Measurements from ENCODE around the gene ARHGEF1.

ARHGEF1 gene

GRCh38 chr19:41844601-41845000 is 38.4 kb upstream of the ARHGEF1 start, which contains the start of gene LYPD4:
LYPD4 (minus strand) TSS chr19:41844683; CDS start chr19:41839285, 5,398 bp downstream.
- no peak for DNase-seq (ENCODE audit: low read depth)
- TF ChIP-seq POLR2A (IDR thresholded peaks at IDR 0.05; ENCODE audit: extremely low read depth, insufficient read length) (no peak), MYC (IDR thresholded peaks at IDR 0.05; ENCODE audit: low read depth, low read length) (no peak)
- TF ChIP-seq, protein P1, sequence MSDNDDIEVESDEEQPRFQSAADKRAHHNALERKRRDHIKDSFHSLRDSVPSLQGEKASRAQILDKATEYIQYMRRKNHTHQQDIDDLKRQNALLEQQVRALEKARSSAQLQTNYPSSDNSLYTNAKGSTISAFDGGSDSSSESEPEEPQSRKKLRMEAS (IDR thresholded peaks at IDR 0.05; ENCODE audit: low read depth, low read length) = no peak
- TF ChIP-seq, protein P2, sequence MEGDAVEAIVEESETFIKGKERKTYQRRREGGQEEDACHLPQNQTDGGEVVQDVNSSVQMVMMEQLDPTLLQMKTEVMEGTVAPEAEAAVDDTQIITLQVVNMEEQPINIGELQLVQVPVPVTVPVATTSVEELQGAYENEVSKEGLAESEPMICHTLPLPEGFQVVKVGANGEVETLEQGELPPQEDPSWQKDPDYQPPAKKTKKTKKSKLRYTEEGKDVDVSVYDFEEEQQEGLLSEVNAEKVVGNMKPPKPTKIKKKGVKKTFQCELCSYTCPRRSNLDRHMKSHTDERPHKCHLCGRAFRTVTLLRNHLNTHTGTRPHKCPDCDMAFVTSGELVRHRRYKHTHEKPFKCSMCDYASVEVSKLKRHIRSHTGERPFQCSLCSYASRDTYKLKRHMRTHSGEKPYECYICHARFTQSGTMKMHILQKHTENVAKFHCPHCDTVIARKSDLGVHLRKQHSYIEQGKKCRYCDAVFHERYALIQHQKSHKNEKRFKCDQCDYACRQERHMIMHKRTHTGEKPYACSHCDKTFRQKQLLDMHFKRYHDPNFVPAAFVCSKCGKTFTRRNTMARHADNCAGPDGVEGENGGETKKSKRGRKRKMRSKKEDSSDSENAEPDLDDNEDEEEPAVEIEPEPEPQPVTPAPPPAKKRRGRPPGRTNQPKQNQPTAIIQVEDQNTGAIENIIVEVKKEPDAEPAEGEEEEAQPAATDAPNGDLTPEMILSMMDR (IDR thresholded peaks at IDR 0.05; ENCODE audit: low read depth, low read length) = no peak
- H3K4me3 ChIP-seq (ENCODE audit: low read depth, low read length) = no peak within 1 kb of the TSS

DNA sequence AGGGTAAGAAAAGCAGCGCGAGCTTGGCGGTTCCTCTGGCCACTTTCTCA is 38.2 kb upstream of the ARHGEF1 start, which contains the start of gene DMRTC2:
DMRTC2 (plus strand) TSS at position 42 of the 50 bp plus-strand sequence. CDS start 2,387 bp downstream, outside the sequence.
- no peak for DNase-seq (ENCODE audit: low read depth)
- no peak within 1 kb of the TSS for H3K4me3 ChIP-seq (ENCODE audit: low read depth, low read length)
- TF ChIP-seq, protein P1 (IDR thresholded peaks at IDR 0.05; ENCODE audit: low read depth, low read length) = no peak
- TF ChIP-seq, protein P2 (IDR thresholded peaks at IDR 0.05; ENCODE audit: low read depth, low read length) = no peak
- TF ChIP-seq MYC (IDR thresholded peaks at IDR 0.05; ENCODE audit: low read depth, low read length) (no peak), POLR2A (IDR thresholded peaks at IDR 0.05; ENCODE audit: extremely low read depth, insufficient read length) (no peak)

DNA sequence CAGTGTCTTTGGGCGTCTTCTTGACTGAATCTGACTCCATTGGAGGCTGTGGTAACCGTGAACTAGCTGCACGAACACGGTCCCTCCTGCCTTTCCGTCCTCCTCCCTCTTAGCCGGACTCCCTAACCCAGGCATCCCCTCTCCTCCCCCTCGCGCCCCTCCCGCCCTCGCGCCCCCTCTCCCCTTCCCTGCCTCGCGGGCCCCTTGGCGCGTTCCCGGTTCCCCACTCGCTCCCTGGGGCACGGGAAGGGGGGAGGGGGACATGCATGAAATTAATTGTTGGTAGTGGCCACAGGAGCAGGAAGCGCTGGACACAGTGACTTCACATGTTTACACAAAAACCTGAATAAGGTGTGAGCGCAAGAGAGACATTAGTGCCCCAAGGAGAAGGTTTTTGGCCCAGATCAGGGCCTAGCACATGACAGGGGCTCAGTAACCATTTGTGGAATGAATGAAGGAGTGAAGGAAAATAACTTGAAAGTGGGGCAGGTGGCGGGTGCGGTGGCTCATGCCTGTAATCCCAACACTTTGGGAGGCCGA is 37.9 kb upstream of the ARHGEF1 start:
- DNase-seq (ENCODE audit: low read depth) = no peak

GRCh38 chr19:41847351-41848105 is 35.5 kb upstream of the ARHGEF1 start:
- no peak overlapping the region for H3K4me3 ChIP-seq (ENCODE audit: low read depth, low read length)
- TF ChIP-seq MYC (IDR thresholded peaks at IDR 0.05; ENCODE audit: low read depth, low read length) = no peak
- no peak for TF ChIP-seq POLR2A (IDR thresholded peaks at IDR 0.05; ENCODE audit: extremely low read depth, insufficient read length)
- TF ChIP-seq, protein P2 (IDR thresholded peaks at IDR 0.05; ENCODE audit: low read depth, low read length) = no peak
- TF ChIP-seq, protein P1 (IDR thresholded peaks at IDR 0.05; ENCODE audit: low read depth, low read length) = no peak
- DNase-seq (ENCODE audit: low read depth) = no peak

More for the DNA sequence above, 37.9 kb upstream of the ARHGEF1 start:
- TF ChIP-seq, protein P2 (IDR thresholded peaks at IDR 0.05; ENCODE audit: low read depth, low read length) = no peak
- TF ChIP-seq MYC (IDR thresholded peaks at IDR 0.05; ENCODE audit: low read depth, low read length) = no peak
- TF ChIP-seq POLR2A (IDR thresholded peaks at IDR 0.05; ENCODE audit: extremely low read depth, insufficient read length) = no peak
- TF ChIP-seq, protein P1 (IDR thresholded peaks at IDR 0.05; ENCODE audit: low read depth, low read length) = no peak
- H3K4me3 ChIP-seq (ENCODE audit: low read depth, low read length) = no peak overlapping the region

GRCh38 chr19:41848666-41849065 is 34.3 kb upstream of the ARHGEF1 start:
- DNase-seq (ENCODE audit: low read depth) = no peak
- no peak for TF ChIP-seq MYC (IDR thresholded peaks at IDR 0.05; ENCODE audit: low read depth, low read length)
- TF ChIP-seq, protein P2 (IDR thresholded peaks at IDR 0.05; ENCODE audit: low read depth, low read length) = no peak
- TF ChIP-seq, protein P1 (IDR thresholded peaks at IDR 0.05; ENCODE audit: low read depth, low read length) = no peak
- TF ChIP-seq POLR2A (IDR thresholded peaks at IDR 0.05; ENCODE audit: extremely low read depth, insufficient read length) = no peak
- no peak overlapping the region for H3K4me3 ChIP-seq (ENCODE audit: low read depth, low read length)
